Hepatocyte (in vitro differentiated cells): ENCODE results near the gene USHBP1.

ENCODE experiments used
- CTCF ChIP-seq: fragments of 200-600 bp; sonication (generic); IDR thresholded peaks from 2 replicates; pipeline ENCODE4 v1.5.1; 2016; ENCODE audit warnings: antibody characterized with exemption, mild to moderate bottlenecking; ENCODE audit not compliant: poor library complexity
- EZH2phosphoT487 ChIP-seq: fragments of 200-600 bp; sonication (generic); IDR thresholded peaks from one replicate; pipeline ENCODE4 v1.6.1; 2018; ENCODE audit warnings: antibody characterized with exemption, mild to moderate bottlenecking, low read depth, moderate library complexity; ENCODE audit not compliant: unreplicated experiment, severe bottlenecking

GRCh38 chr19:17296273-17296672 lies 31.7 kb upstream of the USHBP1 start:
- TF ChIP-seq CTCF (no peak), EZH2phosphoT487 (no peak)
